ENCODE measurements around the gene VAV2.

DNA sequence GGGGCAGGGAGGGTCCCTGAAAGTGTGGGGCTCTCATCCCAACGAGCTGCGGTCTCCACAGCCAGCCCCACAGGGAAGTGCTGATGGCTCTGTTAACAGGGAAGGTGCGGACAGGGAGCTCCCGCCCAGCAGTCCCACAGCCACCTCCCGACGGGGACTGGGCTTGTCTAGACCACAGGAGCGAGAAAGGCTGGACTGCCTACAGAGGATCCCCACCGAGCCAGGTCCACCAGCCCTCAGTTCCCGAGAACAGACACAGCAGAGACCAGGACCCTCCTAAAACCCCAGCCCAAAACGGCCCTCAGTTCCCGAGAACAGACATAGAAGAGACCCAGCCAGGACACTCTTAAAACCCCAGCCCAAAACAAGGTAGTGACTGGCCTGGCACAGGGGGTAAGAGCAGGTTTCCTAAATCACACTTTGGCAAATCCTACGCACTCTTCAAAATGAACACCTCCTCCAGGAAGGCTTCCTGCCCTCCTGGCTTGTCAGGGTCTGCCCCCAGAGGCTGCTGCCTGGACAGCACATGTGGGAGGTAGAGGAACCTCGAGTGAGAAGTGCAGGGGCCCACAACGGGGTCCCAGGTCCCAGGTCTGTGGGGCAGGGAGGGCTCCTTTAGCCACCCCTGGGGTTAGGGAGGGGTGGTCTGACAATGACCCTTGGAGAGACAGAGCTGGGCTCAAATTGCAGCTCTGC is 167.9 kb downstream of the VAV2 start:
- TF ChIP-seq, protein P1, sequence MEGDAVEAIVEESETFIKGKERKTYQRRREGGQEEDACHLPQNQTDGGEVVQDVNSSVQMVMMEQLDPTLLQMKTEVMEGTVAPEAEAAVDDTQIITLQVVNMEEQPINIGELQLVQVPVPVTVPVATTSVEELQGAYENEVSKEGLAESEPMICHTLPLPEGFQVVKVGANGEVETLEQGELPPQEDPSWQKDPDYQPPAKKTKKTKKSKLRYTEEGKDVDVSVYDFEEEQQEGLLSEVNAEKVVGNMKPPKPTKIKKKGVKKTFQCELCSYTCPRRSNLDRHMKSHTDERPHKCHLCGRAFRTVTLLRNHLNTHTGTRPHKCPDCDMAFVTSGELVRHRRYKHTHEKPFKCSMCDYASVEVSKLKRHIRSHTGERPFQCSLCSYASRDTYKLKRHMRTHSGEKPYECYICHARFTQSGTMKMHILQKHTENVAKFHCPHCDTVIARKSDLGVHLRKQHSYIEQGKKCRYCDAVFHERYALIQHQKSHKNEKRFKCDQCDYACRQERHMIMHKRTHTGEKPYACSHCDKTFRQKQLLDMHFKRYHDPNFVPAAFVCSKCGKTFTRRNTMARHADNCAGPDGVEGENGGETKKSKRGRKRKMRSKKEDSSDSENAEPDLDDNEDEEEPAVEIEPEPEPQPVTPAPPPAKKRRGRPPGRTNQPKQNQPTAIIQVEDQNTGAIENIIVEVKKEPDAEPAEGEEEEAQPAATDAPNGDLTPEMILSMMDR (IDR thresholded peaks at IDR 0.05) = no peak
- TF ChIP-seq POLR2A (IDR thresholded peaks at IDR 0.05) = no peak
